HG03565 (cell line): ENCODE data around the gene GHDC.
"Not testable (repeated sequence)": the region's sequence is repeated elsewhere in the genome, so short reads cannot be mapped to it uniquely, and the experiment has no call there.

Source experiments
- ATAC-seq: cut with Tn5 transposase; IDR thresholded peaks from one replicate; pipeline ENCODE4 v1.9.1; 2021; ENCODE audit warnings: mild to moderate bottlenecking, moderate library complexity; ENCODE audit not compliant: unreplicated experiment

Gene GHDC

GRCh38 chr17:42203354-42203753 is 9.1 kb upstream of the GHDC start:
- ATAC-seq: no peak

- no peak for ATAC-seq
Observed at GRCh38 chr17:42202696-42203095, 8.4 kb upstream of the GHDC start.

- no peak for ATAC-seq
Observed at GRCh38 chr17:42202159-42202558, 7.9 kb upstream of the GHDC start.

- ATAC-seq: no peak
Observed at GRCh38 chr17:42201458-42201772, 7.1 kb upstream of the GHDC start.

GRCh38 chr17:42200706-42201457 is 6.6 kb upstream of the GHDC start:
- ATAC-seq: no peak

GRCh38 chr17:42199416-42200011 is 5.2 kb upstream of the GHDC start:
- ATAC-seq: no peak

GRCh38 chr17:42198897-42199296 is 4.6 kb upstream of the GHDC start:
- no peak for ATAC-seq

- ATAC-seq: no peak
Observed at GRCh38 chr17:42197564-42198156, 3.4 kb upstream of the GHDC start.

GRCh38 chr17:42193216-42193968 is 902 bp downstream of the GHDC start:
- no peak for ATAC-seq

GRCh38 chr17:42192189-42193126 is 1.8 kb downstream of the GHDC start:
- no peak for ATAC-seq

- no peak for ATAC-seq
Observed at GRCh38 chr17:42191275-42191608, 3.1 kb downstream of the GHDC start.

- ATAC-seq: no peak
Observed at GRCh38 chr17:42190491-42191274, 3.6 kb downstream of the GHDC start.

- no peak for ATAC-seq
Observed at GRCh38 chr17:42189651-42189965, 4.7 kb downstream of the GHDC start.

- no peak for ATAC-seq
Observed at GRCh38 chr17:42188749-42189650, 5.3 kb downstream of the GHDC start.

GRCh38 chr17:42187833-42188232 is 6.5 kb downstream of the GHDC start:
- no peak for ATAC-seq

- ATAC-seq: not testable (repeated sequence)
Observed at GRCh38 chr17:42186191-42186590, 8.1 kb downstream of the GHDC start.

GRCh38 chr17:42185621-42185930 is 8.7 kb downstream of the GHDC start:
- no peak for ATAC-seq

GRCh38 chr17:42184713-42185620 is 9.3 kb downstream of the GHDC start, which contains the start of gene HCRT:
HCRT (minus strand) TSS chr17:42185452; CDS start chr17:42185365, 87 bp downstream.
- ATAC-seq: no peak
